ENCODE data around the gene RAVER2.

Gene RAVER2

GRCh38 chr1:64877598-64877997 lies 132.7 kb downstream of the RAVER2 start:
- DNase-seq (ENCODE audit: low spot score), result no peak

- DNase-seq (ENCODE audit: low spot score), result no peak
Observed at GRCh38 chr1:64878090-64878489, 133.2 kb downstream of the RAVER2 start.

- no peak for DNase-seq (ENCODE audit: low spot score)
Observed at GRCh38 chr1:64878931-64879611, 134.2 kb downstream of the RAVER2 start.

GRCh38 chr1:64880449-64880848 lies 135.6 kb downstream of the RAVER2 start:
- DNase-seq (ENCODE audit: low spot score), result no peak

GRCh38 chr1:64881281-64881680 lies 136.4 kb downstream of the RAVER2 start:
- no peak for DNase-seq (ENCODE audit: low spot score)

Data from pons (tissue), 1 donor.